H1 (cell line): Measurements from ENCODE around the gene ARHGAP5. TPM values are rescaled to one million over a fixed set of nuclear protein-coding genes. Genes with fewer than 3 reads are reported as not detected.

Experiments
- CTCF ChIA-PET: fragments of 300-600 bp; sonication (Branson Sonifier 250); formaldehyde crosslinking; loops from one replicate; lab custom pipeline; 2021; ENCODE audit not compliant: partially characterized antibody; lab: Charles Lee
- POLR2A ChIA-PET: fragments of 300-600 bp; sonication (Branson Sonifier 250); formaldehyde crosslinking; loops from one replicate; lab custom pipeline; 2021; ENCODE audit warnings: inconsistent platforms; ENCODE audit not compliant: partially characterized antibody; lab: Charles Lee
- DNase-seq, 2 experiments: peaks; one replicate each; pipeline versions ENCODE4 v3.0.0 to v3.0.0-alpha.2; 2010 to 2022; ENCODE audit warnings: low spot score in 2 of 2, low read depth in 1 of 2, mixed read lengths in 1 of 2
- FAIRE-seq: peaks from 2 replicates; lab custom pipeline; 2011; peaks lifted over from hg19 to GRCh38; lab: Jason Lieb, UNC
- H2AFZ ChIP-seq: 2 replicates; pipeline ENCODE4 v1.8.1; 2012; ENCODE audit warnings: low read length, inconsistent platforms
- H2AK5ac ChIP-seq: 2 replicates; pipeline ENCODE4 v1.6.1; 2013; ENCODE audit warnings: low read depth, low read length
- H2BK120ac ChIP-seq: replicated peaks from 2 replicates; pipeline ENCODE3; 2013; ENCODE audit warnings: low read depth, low read length, inconsistent platforms
- H2BK12ac ChIP-seq: 2 replicates; pipeline ENCODE4 v1.6.1; 2013; ENCODE audit warnings: low read depth, low read length
- H2BK15ac ChIP-seq: 2 replicates; pipeline ENCODE4 v1.6.1; 2013; ENCODE audit warnings: low read length
- H2BK20ac ChIP-seq: 2 replicates; pipeline ENCODE4 v1.6.1; 2013; ENCODE audit warnings: low read length
- H2BK5ac ChIP-seq: 2 replicates; pipeline ENCODE4 v1.6.1; 2013; ENCODE audit warnings: low read depth, low read length
- H3K14ac ChIP-seq: 2 replicates; pipeline ENCODE4 v1.6.1; 2013; ENCODE audit warnings: inconsistent platforms; ENCODE audit not compliant: insufficient read length
- H3K18ac ChIP-seq: 2 replicates; pipeline ENCODE4 v1.6.1; 2013; ENCODE audit warnings: low read length; ENCODE audit errors: extremely low read depth
- H3K23ac ChIP-seq: 2 replicates; pipeline ENCODE4 v1.6.1; 2013; ENCODE audit warnings: inconsistent platforms; ENCODE audit not compliant: insufficient read length
- H3K23me2 ChIP-seq: 2 replicates; pipeline ENCODE4 v1.6.1; 2013; ENCODE audit warnings: low read depth, low read length
- H3K27ac ChIP-seq: 2 replicates; pipeline ENCODE4 v1.6.1; 2011; ENCODE audit warnings: low read depth, low read length, inconsistent platforms
- H3K27me3 ChIP-seq, 4 experiments: replicated peaks in 1 of 4; 1 replicate in 1 of 4; 2 replicates in 3 of 4; pipeline versions ENCODE4 v1.6.1 to v1.8.1; 2011 to 2013; ENCODE audit warnings: low read length in 3 of 4, mild to moderate bottlenecking in 3 of 4, inconsistent platforms in 2 of 4, mixed read lengths in 2 of 4, moderate library complexity in 1 of 4; ENCODE audit not compliant: control insufficient read depth in 3 of 4, insufficient read depth in 3 of 4; ENCODE audit errors: extremely low read depth in 1 of 4
- H3K36me3 ChIP-seq, 4 experiments: 2 replicates each; pipeline versions ENCODE4 v1.6.1 to v1.8.1; 2011 to 2013; ENCODE audit warnings: mild to moderate bottlenecking in 4 of 4, low read length in 3 of 4, moderate library complexity in 2 of 4, control low read depth in 1 of 4, inconsistent platforms in 1 of 4; ENCODE audit not compliant: insufficient read depth in 4 of 4, control insufficient read depth in 2 of 4
- H3K4ac ChIP-seq: replicated peaks from 2 replicates; pipeline ENCODE3; 2013; ENCODE audit warnings: low read length, low read depth, mixed read lengths, inconsistent platforms; ENCODE audit not compliant: insufficient read length
- H3K4me1 ChIP-seq, 4 experiments: replicated peaks in 1 of 4; 1 replicate in 1 of 4; 2 replicates in 3 of 4; pipeline versions ENCODE4 v1.6.1 to v1.8.1; 2011 to 2013; ENCODE audit warnings: low read length in 3 of 4, inconsistent platforms in 2 of 4, mixed read lengths in 1 of 4; ENCODE audit not compliant: insufficient read depth in 4 of 4, control insufficient read depth in 3 of 4
- H3K4me2 ChIP-seq, 2 experiments: 2 replicates each; pipeline versions ENCODE4 v1.6.1 to v1.8.1; 2011 to 2013; ENCODE audit warnings: low read depth in 2 of 2, low read length in 2 of 2, control low read depth in 1 of 2, inconsistent platforms in 1 of 2, mild to moderate bottlenecking in 1 of 2; ENCODE audit not compliant: insufficient read depth in 1 of 2
- H3K4me3 ChIP-seq, 4 experiments: fragments of 200-600, 300-600 bp in 1 of 4; sonication (generic), shearing (Covaris generic), sonication (Bioruptor Twin) in 1 of 4; 2 replicates each; pipeline versions ENCODE4 v1.5.1 to v1.8.1; 2011 to 2016; ENCODE audit warnings: low read length in 4 of 4, low read depth in 3 of 4, control low read depth in 2 of 4, inconsistent platforms in 2 of 4, mild to moderate bottlenecking in 2 of 4, mixed read lengths in 1 of 4, moderate library complexity in 1 of 4; ENCODE audit not compliant: insufficient read depth in 2 of 4; ENCODE audit errors: extremely low read depth in 1 of 4
- H3K56ac ChIP-seq: replicated peaks from 2 replicates; pipeline ENCODE3; 2013; ENCODE audit warnings: low read depth, mild to moderate bottlenecking, mixed read lengths, low read length, inconsistent platforms; ENCODE audit not compliant: insufficient read length
- H3K79me1 ChIP-seq: 2 replicates; pipeline ENCODE4 v1.6.1; 2013; ENCODE audit warnings: low read depth, low read length, control low read depth
- H3K79me2 ChIP-seq, 2 experiments: 2 replicates each; pipeline versions ENCODE4 v1.6.1 to v1.8.1; 2012 to 2013; ENCODE audit warnings: low read length in 2 of 2, mild to moderate bottlenecking in 2 of 2, inconsistent platforms in 1 of 2; ENCODE audit not compliant: insufficient read depth in 2 of 2, control insufficient read depth in 1 of 2
- H3K9ac ChIP-seq, 4 experiments: replicated peaks in 1 of 4; 1 replicate in 1 of 4; 2 replicates in 3 of 4; pipeline versions ENCODE4 v1.6.1 to v1.8.1; 2011 to 2013; ENCODE audit warnings: low read depth in 3 of 4, low read length in 3 of 4, control low read depth in 2 of 4, mild to moderate bottlenecking in 2 of 4, moderate library complexity in 2 of 4, inconsistent platforms in 1 of 4; ENCODE audit errors: extremely low read depth in 1 of 4
- H3K9me3 ChIP-seq, 2 experiments: 2 replicates each; pipeline versions ENCODE4 v1.6.1 to v1.8.1; 2012 to 2013; ENCODE audit warnings: mild to moderate bottlenecking in 2 of 2, moderate library complexity in 2 of 2, control low read depth in 1 of 2, inconsistent platforms in 1 of 2, low read depth in 1 of 2, low read length in 1 of 2, mixed read lengths in 1 of 2; ENCODE audit not compliant: insufficient read depth in 2 of 2
- H4K20me1 ChIP-seq, 2 experiments: replicated peaks in 1 of 2; 2 replicates each; pipeline versions ENCODE3 to v1.8.1; 2011 to 2013; ENCODE audit warnings: inconsistent platforms in 2 of 2, low read length in 2 of 2, mild to moderate bottlenecking in 1 of 2; ENCODE audit not compliant: insufficient read depth in 2 of 2, control insufficient read depth in 1 of 2
- H4K5ac ChIP-seq: 2 replicates; pipeline ENCODE4 v1.6.1; 2013; ENCODE audit warnings: low read length, low read depth, mixed read lengths, inconsistent platforms; ENCODE audit not compliant: insufficient read length
- H4K8ac ChIP-seq: 2 replicates; pipeline ENCODE4 v1.8.0; 2013; ENCODE audit warnings: mild to moderate bottlenecking, moderate library complexity, low read length, inconsistent platforms; ENCODE audit not compliant: insufficient read depth; ENCODE audit errors: extremely low read depth
- H4K91ac ChIP-seq: replicated peaks from 2 replicates; pipeline ENCODE3; 2013; ENCODE audit warnings: low read length, mixed read lengths, inconsistent platforms; ENCODE audit not compliant: insufficient read length
- ASH2L ChIP-seq: fragments of 200-600, 300-600 bp; sonication (generic); IDR thresholded peaks from one replicate; pipeline ENCODE4 v1.7.1; 2017; ENCODE audit warnings: low read length
- BCL11A ChIP-seq, 2 experiments: IDR thresholded peaks; one replicate each; pipeline ENCODE4 v1.6.1; 2011; ENCODE audit warnings: low read depth in 2 of 2, low read length in 2 of 2, mild to moderate bottlenecking in 2 of 2
- CBX5 ChIP-seq: fragments of 300-800, 300-1000 bp; sonication (generic); IDR thresholded peaks from 2 replicates; pipeline ENCODE4 v1.7.1; 2016; ENCODE audit warnings: antibody characterized with exemption, low read length, low read depth
- MAFK ChIP-seq: IDR thresholded peaks from 2 replicates; pipeline ENCODE4 v1.6.1; 2012; ENCODE audit warnings: low read depth, mild to moderate bottlenecking, improper control_type of control experiment, low read length
- RAD21 ChIP-seq, 2 experiments: IDR thresholded peaks in 1 of 2; conservative IDR thresholded peaks in 1 of 2; 2 replicates each; pipeline ENCODE4 v1.6.1; 2011; ENCODE audit warnings: low read depth in 2 of 2, low read length in 2 of 2, improper control_type of control experiment in 1 of 2, inconsistent platforms in 1 of 2, mild to moderate bottlenecking in 1 of 2, moderate library complexity in 1 of 2
- RFX5 ChIP-seq: IDR thresholded peaks from 2 replicates; pipeline ENCODE4 v1.6.1; 2011; ENCODE audit warnings: low read depth, low read length, improper control_type of control experiment, borderline replicate concordance
- SIRT6 ChIP-seq: IDR thresholded peaks from one replicate; pipeline ENCODE4 v1.7.1; 2012; ENCODE audit warnings: low read length, inconsistent platforms
- YY1 ChIP-seq: IDR thresholded peaks from 2 replicates; pipeline ENCODE4 v1.6.1; 2011; ENCODE audit warnings: low read depth, mild to moderate bottlenecking, low read length
- WGBS, 2 experiments: shearing (Covaris generic) in 1 of 2; methylation state at CpG; one replicate each; pipeline versions ENCODE4 v1.1.6 to v1.1.7; 2013 to 2015; ENCODE audit warnings: low lambda C conversion rate in 2 of 2, mixed read lengths in 2 of 2, inconsistent platforms in 1 of 2, low coverage in 1 of 2, missing lambda C conversion rate in 1 of 2; ENCODE audit not compliant: insufficient replicate concordance in 2 of 2, insufficient coverage in 1 of 2, insufficient read length in 1 of 2; ENCODE audit errors: extremely low coverage in 1 of 2, missing lambda C conversion rate in 1 of 2; 5-methylcytosine and 5-hydroxymethylcytosine counted together
- polyA plus RNA-seq, 7 experiments: library from polyadenylated mRNA; depleted of rRNA in 3 of 7; stranded (reverse) in 5 of 7; unstranded in 2 of 7; fragments of >200 nt in 5 of 7; fragments of 200-250 nt in 2 of 7; gene quantifications; 1 replicate in 5 of 7; 2 replicates in 1 of 7; 4 replicates in 1 of 7; pipeline versions ENCODE4 v1.2.1 to v1.2.3, GENCODE V29; 2011 to 2013; ENCODE audit warnings: missing spikeins in 2 of 7, mixed read lengths in 2 of 7
- total RNA-seq: library from RNA; stranded (reverse); fragmentation: NEBNext Ultra II Directional; extraction: Animal tissue kit (Norgen Biotek cat#: 25700); gene quantifications from 2 replicates; pipeline ENCODE4 v1.2.1, GENCODE V29; 2021

Gene ARHGAP5
- total and polyA plus RNA-seq, 2 of the 8 experiments (the other 6 are each of a cell fraction or from before 2014, with no cell fraction given): 7.8 to 77.3 TPM

DNA sequence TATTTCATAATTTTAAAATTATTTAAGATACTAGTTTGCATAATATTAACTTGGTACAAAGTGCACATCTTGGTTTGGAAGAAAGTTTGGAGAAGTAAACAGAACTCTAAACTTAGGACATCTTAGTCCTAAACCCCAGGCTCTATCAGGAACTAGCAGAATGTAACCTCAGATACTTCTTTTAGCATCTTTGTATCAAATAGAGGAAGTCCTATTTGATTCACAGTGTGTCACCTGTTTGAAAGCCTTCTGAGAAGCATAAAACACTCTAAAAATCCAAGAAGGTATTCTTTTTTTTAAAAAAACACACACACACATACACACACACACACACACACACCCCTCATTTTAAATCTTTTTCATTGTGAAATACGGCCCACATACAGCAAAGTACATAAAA lies 112.7 kb downstream of the ARHGAP5 start:
- H3K4me1 ChIP-seq: no peaks in the 10 kb centered on the region
- no peak overlapping the region for H3K14ac ChIP-seq
- 0 out of 4 replicates have a peak, but pooled peaks cover 0 to 3% of the 10 kb centered on the region in 2 experiments for H3K9me3 ChIP-seq
- no peak overlapping the region for H3K4ac ChIP-seq
- no peak overlapping the region for H3K23ac ChIP-seq
- FAIRE-seq (no peak), DNase-seq (no peak)
- no peak overlapping the region for H3K27ac ChIP-seq
- H3K23me2 ChIP-seq: no peaks in the 10 kb centered on the region
- no peaks in the 10 kb centered on the region for H3K27me3 ChIP-seq
- H2BK120ac ChIP-seq: no peak overlapping the region
- no peak overlapping the region for H4K8ac ChIP-seq
- H4K5ac ChIP-seq: no peak overlapping the region
- WGBS, 2 experiments: 83% methylated on average over 1 of the region's 1 CpG; no CpG with 5 or more reads in 1 of the 2 experiments
- H3K18ac ChIP-seq: no peak overlapping the region
- ChIA-PET POLR2A (no interaction called here), CTCF (no interaction called here)
- no peak overlapping the region for H2AFZ ChIP-seq
- TF ChIP-seq CBX5 (no peak), YY1 (no peak), ASH2L (no peak), BCL11A (IDR thresholded peaks at IDR 0.05; ENCODE audit: low read depth in 2 of 2, low read length in 2 of 2) (no peak), RAD21 (IDR thresholded peaks at IDR 0.05 in 1 of 2, conservative IDR thresholded peaks at IDR 0.05 in 1 of 2; ENCODE audit: low read depth in 2 of 2, low read length in 2 of 2) (no peak), RFX5 (no peak), MAFK (no peak), SIRT6 (no peak)
- no peak overlapping the region for H2BK20ac ChIP-seq
- H2BK15ac ChIP-seq: no peak overlapping the region
- H2BK12ac ChIP-seq: no peak overlapping the region
- no peaks in the 10 kb centered on the region for H3K79me1 ChIP-seq
- no peak overlapping the region for H4K91ac ChIP-seq
- no peak overlapping the region for H3K4me2 ChIP-seq
- no peaks in the 10 kb centered on the region for H4K20me1 ChIP-seq
- no peak overlapping the region for H2BK5ac ChIP-seq
- H3K79me2 ChIP-seq: no peaks in the 10 kb centered on the region
- H2AK5ac ChIP-seq: no peak overlapping the region
- no peaks in the 10 kb centered on the region for H3K36me3 ChIP-seq
- no peak overlapping the region for H3K9ac ChIP-seq
- H3K4me3 ChIP-seq: no peak overlapping the region
- H3K56ac ChIP-seq: no peak overlapping the region
